HG03469 (cell line): ENCODE data around the gene EXTL2.
"Not testable (repeated sequence)": the region's sequence is repeated elsewhere in the genome, so short reads cannot be mapped to it uniquely, and the experiment has no call there.

Source experiments
- ATAC-seq: cut with Tn5 transposase; IDR thresholded peaks from one replicate; pipeline ENCODE4 v1.9.1; 2021; ENCODE audit warnings: mild to moderate bottlenecking, moderate library complexity, moderate number of reproducible peaks; ENCODE audit not compliant: unreplicated experiment

The EXTL2 gene

GRCh38 chr1:100861379-100861778, 33.3 kb downstream of the EXTL2 start:
- ATAC-seq = no peak

DNA sequence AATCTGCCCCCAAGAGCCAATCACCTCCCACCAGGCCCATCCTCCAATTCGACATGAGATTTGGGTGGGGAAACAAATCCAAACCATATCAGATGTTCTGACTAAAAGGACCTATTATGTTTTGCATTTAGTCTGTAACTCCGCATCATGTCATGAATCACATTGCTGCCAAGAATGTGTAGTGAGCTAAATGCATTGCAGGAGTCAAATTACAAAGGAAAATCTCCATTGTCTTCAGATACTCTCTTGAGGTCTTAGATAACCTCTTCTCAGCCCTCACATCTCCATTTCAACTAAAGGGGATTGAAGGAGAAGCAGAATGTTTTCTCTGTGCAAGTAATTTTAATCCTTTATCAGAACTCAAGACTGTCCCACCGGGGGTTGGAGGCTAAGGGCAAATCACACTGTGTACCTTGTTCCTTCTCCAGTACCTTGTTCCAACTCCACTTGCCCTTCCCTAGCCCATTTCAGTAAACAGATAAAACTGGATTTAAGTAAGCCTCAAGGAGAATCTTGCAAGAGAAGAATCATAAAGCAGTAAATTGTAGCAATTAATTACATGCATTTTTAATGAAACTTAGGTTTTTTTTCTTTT, 34.1 kb downstream of the EXTL2 start:
- ATAC-seq = no peak

- not testable (repeated sequence) for ATAC-seq
Measured at GRCh38 chr1:100855116-100855515, 39.5 kb downstream of the EXTL2 start.

GRCh38 chr1:100852976-100853375, 41.7 kb downstream of the EXTL2 start:
- no peak for ATAC-seq

- no peak for ATAC-seq
Measured at GRCh38 chr1:100851726-100852125, 42.9 kb downstream of the EXTL2 start.

DNA sequence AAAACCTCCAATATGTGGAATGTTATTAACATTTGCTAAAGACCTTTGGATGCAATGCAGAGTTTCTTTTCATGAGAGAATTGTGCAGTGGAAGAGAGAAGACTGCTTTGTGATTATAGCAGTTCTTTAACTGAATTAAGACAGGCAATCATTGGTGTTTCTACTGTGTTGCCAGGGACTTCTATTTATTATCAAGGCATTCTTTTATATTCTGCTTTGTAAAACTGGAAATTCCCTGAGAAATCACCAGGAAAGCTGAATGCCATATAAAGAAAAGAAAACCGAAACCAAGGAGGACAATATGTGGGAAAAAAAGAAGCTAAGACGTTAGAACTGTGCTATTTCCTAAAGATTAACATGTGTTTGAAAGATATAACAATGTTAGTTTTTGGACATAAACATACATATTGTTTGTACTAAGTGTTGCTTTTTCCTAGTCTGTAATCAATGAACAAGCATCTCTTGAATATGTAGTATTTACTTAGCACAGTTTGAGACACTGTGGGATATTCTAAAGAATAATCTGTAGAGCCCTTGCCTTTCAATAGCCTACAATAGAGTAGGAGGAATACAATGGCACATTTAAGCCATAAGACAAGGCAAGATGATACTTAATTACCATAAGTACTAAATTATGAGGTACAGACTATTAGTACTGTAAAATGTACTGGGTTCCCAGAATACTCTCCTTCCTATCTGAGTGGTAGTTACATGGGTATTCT, 47.1 kb downstream of the EXTL2 start:
- no peak for ATAC-seq

- ATAC-seq = not testable (repeated sequence)
Measured at GRCh38 chr1:100843160-100843559, 51.5 kb downstream of the EXTL2 start.

- no peak for ATAC-seq
Measured at GRCh38 chr1:100835866-100836842, 58.5 kb downstream of the EXTL2 start.

DNA sequence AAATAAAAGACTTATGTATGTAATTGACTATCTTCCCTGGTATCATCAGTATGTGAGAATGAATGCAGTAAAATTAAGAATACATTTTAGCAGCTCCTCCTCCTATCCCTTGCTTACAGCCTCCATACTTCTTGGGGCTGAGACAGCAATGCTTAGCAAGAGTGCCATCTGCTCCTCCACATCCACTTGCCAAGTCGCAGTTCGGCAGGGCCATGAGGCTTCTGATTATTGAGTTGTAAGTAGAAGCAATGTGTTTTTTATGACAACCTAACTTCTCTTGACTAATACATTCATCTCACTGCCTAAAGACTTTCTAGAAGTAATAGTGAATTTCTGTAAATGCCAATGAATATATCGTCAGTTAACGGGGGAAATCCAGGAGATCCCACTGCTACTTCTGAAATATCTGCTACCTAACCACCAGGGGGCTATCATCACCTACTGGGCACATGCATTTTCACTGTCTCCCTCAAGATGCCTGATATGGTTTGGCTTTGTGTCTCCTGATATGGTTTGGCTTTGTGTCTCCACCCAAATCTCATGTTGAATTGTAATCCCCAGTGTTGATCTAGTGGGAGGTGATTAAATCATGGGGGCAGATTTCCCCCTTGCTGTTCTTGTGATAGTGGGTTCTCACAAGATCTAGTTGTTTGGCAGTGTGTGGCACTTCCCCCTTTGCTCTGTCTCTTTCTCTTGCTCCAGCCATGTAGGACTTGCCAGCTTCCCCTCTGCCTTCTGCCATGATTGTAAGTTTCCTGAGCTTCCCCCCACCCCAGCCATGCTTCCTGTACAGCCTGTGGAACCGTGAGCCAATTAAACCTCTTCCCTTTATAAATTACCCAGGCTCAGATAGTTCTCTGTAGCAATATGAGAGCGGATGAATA, 59.6 kb downstream of the EXTL2 start:
- ATAC-seq = no peak

DNA sequence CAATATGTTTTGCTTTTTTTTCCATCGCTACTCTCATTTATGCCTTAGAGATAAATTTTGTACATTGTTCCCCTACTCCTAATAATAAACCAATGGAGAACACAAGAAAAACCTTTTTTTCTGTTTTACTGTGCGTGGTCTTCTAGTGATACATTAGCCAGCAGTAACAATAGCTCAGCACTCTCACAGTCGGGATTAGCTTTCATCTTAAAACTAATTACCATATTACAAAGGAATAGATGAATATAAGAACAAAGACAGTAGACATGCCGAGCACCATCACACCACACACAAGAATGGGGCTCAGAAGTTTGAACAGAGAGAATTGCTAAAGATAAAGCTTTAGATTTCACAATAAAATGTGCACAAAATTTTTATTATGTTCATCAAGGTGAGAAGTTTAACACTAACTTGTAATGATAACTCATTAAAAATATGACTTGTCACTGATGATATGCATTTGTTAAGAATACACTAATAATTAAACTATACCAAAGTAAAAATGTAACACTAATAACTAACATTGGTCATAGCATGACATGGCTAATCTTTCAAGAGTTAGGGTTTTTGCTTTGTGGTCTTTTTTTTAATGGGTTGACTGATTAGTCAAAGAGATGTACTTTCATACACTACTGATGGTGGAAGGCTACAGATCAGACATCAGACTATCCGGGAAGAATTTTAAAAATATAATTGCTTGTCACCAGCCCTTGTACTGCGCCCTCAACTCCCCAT, 61.8 kb downstream of the EXTL2 start:
- ATAC-seq = no peak

DNA sequence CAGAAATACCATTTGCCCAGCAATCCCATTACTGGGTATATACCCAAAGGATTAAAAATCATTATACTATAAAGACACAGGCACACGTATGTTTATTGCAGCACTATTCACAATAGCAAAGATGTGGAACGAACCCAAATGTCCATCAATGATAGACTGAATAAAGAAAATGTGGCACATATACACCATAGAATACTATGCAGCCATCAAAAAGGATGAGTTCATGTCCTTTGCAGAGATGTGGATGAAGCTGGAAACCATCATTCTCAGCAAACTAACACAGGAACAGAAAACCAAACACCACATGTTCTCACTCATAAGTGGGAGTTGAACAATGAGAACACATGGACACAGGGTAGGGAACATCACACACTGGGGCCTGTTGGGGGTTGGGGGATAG, 69.0 kb downstream of the EXTL2 start:
- not testable (repeated sequence) for ATAC-seq
